RPMI7951 (cell line): ENCODE data around the gene GPR180. TPM values are rescaled to one million over a fixed set of nuclear protein-coding genes. Genes with fewer than 3 reads are reported as not detected.
"Not testable (repeated sequence)": the region's sequence is repeated elsewhere in the genome, so short reads cannot be mapped to it uniquely, and the experiment has no call there.

Source experiments
- DNase-seq: peaks from one replicate; pipeline ENCODE4 v3.0.0-alpha.2; 2012; ENCODE audit warnings: low read depth
- total RNA-seq: library from RNA; depleted of rRNA; stranded (reverse); fragments of >200 nt; shearing (Covaris generic); gene quantifications from 2 replicates; pipeline ENCODE4 v1.2.3, GENCODE V29; 2014

GPR180 gene
- total RNA-seq, 1 experiment from 2014 or later = 13.5 TPM

- no peak for DNase-seq
Measured at GRCh38 chr13:94596575-94596971, 5.1 kb upstream of the GPR180 start.

- DNase-seq = no peak
Measured at GRCh38 chr13:94598281-94598680, 3.4 kb upstream of the GPR180 start.

GRCh38 chr13:94599877-94600276, 1.8 kb upstream of the GPR180 start:
- DNase-seq = no peak

GRCh38 chr13:94602467-94602866, 810 bp downstream of the GPR180 start:
- no peak for DNase-seq

- no peak for DNase-seq
Measured at GRCh38 chr13:94607056-94607455, 5.4 kb downstream of the GPR180 start.

GRCh38 chr13:94607939-94608338, 6.3 kb downstream of the GPR180 start:
- no peak for DNase-seq

GRCh38 chr13:94608586-94608985, 6.9 kb downstream of the GPR180 start:
- DNase-seq = no peak

GRCh38 chr13:94609196-94609595, 7.5 kb downstream of the GPR180 start:
- DNase-seq = no peak

- no peak for DNase-seq
Measured at GRCh38 chr13:94610475-94610874, 8.8 kb downstream of the GPR180 start.

GRCh38 chr13:94612050-94612449, 10.4 kb downstream of the GPR180 start:
- DNase-seq = no peak

GRCh38 chr13:94613051-94613450, 11.4 kb downstream of the GPR180 start:
- no peak for DNase-seq

- no peak for DNase-seq
Measured at GRCh38 chr13:94617389-94618000, 15.8 kb downstream of the GPR180 start.

- no peak for DNase-seq
Measured at GRCh38 chr13:94620286-94620896, 18.7 kb downstream of the GPR180 start.

- DNase-seq = no peak
Measured at GRCh38 chr13:94622344-94622743, 20.7 kb downstream of the GPR180 start.

GRCh38 chr13:94623316-94623715, 21.7 kb downstream of the GPR180 start:
- DNase-seq = no peak

- DNase-seq = no peak
Measured at GRCh38 chr13:94630858-94631257, 29.2 kb downstream of the GPR180 start.

- DNase-seq = no peak
Measured at GRCh38 chr13:94632226-94632980, 30.7 kb downstream of the GPR180 start.

- not testable (repeated sequence) for DNase-seq
Measured at GRCh38 chr13:94636096-94636495, 34.4 kb downstream of the GPR180 start.

- no peak for DNase-seq
Measured at GRCh38 chr13:94636942-94637578, 35.4 kb downstream of the GPR180 start.

GRCh38 chr13:94637677-94638076, 36.0 kb downstream of the GPR180 start:
- not testable (repeated sequence) for DNase-seq

- DNase-seq = no peak
Measured at GRCh38 chr13:94640721-94641120, 39.1 kb downstream of the GPR180 start.

- DNase-seq = peak; percentile 43
Measured at GRCh38 chr13:94641409-94641941, 39.8 kb downstream of the GPR180 start.
